Measurements from ENCODE around the gene TBC1D32.
"Not testable (repeated sequence)": the region's sequence is repeated elsewhere in the genome, so short reads cannot be mapped to it uniquely, and the experiment has no call there.

The TBC1D32 gene

DNA sequence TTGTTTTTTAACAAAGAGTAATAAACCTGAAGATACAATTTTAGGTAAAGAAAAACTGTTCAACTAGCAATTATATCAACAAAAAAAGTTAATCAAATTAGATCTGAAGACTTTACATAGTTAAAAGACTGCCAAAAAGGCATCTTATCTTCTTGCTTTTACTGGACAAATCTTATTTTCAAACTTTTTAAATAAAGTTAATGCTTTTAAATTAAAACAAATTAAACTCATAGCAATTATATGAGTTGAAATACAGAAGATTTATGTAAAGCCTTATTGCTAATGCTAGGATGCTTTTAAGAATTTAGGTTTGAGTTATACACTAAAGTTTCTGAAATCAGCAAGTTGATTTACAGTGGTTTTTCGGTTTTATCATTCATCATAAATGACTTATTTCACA, 227.3 kb downstream of the TBC1D32 start:
- DNase-seq, result no peak

- no peak for DNase-seq
Observed at GRCh38 chr6:121105461-121105860, 228.8 kb downstream of the TBC1D32 start.

- DNase-seq, result no peak
Observed at GRCh38 chr6:121093928-121094327, 240.4 kb downstream of the TBC1D32 start.

DNA sequence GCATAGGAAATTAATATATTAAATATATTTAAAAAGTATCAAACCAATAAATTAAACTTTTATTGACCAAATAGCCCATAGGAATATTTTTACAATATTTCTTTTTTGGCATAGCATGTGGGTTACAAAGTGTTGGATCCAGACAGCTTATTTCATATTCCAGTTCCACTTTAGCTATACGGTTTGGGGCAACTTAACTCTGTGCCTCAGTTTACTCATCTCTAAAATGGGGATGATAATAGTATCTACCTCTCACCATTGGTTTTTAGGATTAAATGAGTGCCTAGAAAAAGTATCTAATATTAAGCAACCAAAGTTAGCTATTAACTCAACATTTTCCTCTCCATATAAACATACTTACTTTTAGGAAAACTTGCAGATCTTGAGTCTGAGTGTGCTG, 243.8 kb downstream of the TBC1D32 start:
- no peak for DNase-seq

GRCh38 chr6:121086876-121087275, 247.4 kb downstream of the TBC1D32 start:
- no peak for DNase-seq

GRCh38 chr6:121076119-121076518, 258.2 kb downstream of the TBC1D32 start:
- no peak for DNase-seq

- DNase-seq, result not testable (repeated sequence)
Observed at GRCh38 chr6:121068749-121069148, 265.5 kb downstream of the TBC1D32 start.

DNA sequence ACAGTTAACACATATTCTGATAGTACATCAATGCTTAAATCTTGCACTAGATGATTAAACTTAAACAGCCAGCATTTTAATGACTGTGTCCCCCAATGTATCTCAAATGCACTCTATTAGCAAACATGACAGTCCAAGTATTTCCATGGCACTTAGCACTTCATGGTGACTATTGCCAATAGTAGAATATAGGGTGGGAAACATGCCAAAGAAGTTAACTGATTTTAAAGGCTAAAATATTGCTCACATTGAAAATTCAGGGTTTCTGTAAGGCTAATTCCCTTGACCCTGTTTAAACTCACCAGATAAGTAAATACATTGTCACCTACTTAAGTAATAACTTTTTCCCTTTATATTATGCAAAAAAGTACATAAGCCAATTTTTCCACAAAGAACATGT, 266.9 kb downstream of the TBC1D32 start:
- no peak for DNase-seq

GRCh38 chr6:121064345-121064744, 269.9 kb downstream of the TBC1D32 start:
- no peak for DNase-seq

GRCh38 chr6:121055572-121056163, 278.6 kb downstream of the TBC1D32 start:
- no peak for DNase-seq

DNA sequence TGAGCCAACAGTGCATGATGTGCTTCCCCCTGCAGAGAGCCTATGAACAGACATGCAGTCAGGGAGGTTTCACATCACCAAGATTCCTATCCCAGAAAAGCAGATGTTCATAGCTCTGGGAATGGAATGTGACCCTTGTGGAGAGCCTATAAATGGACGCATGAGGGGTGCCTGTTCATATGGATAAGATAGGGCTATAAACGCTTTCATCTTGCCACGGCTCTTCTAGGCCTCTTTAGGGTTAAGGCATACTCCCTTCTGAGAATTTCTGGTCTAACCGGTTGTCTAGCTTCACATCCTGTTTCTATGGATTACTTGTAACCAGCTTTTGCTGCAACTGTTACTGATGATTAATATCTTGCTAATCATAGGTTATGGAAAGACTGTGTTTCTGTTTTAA, 285.7 kb downstream of the TBC1D32 start:
- DNase-seq, result not testable (repeated sequence)

DNA sequence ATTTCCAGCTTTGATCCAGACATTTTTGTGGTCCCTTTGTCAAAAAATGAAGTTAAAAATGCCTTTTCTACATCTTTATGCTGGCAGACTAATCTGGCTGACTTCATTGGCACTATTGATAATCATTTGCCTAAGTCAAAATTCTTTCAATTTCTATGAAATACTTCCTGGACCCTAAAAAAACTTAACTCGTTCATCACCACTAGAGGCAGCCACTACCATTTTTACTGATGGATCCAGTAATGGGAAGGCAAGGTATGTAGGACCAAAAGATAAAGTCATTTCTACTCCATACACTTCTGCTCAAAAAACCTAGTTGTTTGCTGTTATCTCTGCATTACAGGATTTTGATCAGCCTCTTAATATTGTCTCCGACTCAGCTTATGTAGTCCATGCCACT, 289.4 kb downstream of the TBC1D32 start:
- not testable (repeated sequence) for DNase-seq

DNA sequence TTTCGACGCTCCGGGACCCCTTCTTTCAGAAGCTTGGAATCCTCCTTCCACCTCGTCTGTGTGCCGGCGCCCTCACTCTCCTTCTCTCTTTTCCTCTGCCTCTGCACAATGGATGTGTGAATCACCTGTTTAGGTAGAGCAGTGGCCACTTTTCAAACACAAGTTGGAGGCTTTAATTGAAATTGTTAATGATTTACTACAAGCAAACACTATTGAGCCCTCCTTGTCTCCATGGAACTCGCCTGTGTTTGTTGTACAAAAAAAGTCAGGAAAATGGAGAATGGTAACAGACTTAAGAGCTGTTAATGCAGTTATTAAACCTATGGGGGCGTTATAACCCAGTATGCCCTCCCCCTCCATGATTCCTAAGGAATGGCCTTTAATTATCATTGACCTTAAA, 290.6 kb downstream of the TBC1D32 start:
- DNase-seq, result not testable (repeated sequence)

DNA sequence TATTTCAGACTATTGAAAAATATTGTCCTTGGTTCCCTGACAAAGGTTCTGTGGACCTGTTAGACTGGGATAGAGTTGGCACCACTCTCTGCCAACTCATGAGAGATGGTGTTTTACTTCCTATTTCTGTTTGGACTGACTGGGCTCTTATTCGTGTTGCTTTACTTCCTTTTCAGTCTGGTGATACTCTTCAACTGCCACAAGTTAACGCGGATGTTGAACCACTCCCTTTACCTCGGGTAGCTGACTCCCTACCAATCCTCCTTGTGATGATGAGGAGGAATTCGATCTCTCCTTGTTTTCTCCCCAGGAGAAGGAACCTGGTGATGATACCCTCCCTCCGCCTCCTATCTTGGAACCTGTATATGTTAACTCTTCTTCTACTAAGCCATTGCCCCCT, 291.1 kb downstream of the TBC1D32 start:
- not testable (repeated sequence) for DNase-seq

DNA sequence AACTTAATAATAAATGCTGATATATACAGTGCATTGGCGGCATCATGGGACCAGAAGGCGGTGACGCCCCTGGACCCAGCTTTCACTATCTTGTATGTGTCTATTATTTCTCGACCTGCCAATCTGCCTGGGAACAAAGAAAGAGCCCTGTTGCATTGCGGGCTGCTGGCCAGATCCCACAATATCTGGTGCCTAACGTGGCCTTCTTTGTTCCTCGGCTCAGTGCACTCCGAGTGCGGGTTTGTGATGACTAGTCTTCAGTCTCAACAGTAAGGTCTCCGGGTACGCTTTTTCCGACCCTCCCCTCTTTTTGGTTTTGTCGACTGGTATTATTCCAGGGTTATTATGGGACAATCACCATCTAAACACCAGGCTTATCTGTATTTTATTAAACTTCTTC, 291.5 kb downstream of the TBC1D32 start:
- DNase-seq, result no peak

DNA sequence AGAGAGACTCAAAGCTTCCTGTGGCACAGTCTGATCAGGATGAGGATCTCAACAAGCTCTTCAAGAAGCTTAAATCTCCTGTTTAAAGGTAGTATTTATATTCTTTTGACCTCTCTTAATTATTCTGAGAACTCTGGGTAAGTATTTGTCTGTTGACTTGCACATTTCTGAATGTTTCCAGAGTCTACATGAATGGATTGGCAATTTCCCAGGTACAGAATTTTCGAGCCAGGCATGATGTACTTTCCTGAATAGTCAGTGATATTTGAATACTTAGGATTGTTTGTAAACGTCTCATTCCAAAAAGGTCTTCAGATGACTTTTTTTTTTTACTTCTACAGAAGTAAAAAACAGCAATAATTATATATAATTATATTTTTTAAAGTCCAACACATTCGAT, 293.4 kb downstream of the TBC1D32 start:
- DNase-seq, result no peak

DNA sequence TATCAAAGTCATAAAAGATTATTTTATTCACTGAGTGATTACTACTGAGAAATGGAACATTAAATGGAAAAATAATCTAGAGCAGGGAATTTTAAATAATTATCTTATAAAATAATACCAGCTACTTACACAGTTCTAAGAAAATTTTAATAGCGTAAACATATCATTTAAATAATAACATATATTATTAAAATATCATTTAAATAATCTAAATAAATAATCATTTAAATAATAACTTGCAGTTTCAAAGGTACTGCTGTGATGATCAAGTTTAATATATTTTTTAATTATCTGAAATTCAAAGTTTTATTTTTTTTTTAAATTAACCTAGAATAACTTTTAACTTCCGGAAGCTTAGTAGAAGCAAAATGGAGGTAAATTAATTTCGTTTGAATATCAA, 301.2 kb downstream of the TBC1D32 start:
- DNase-seq, result no peak

- no peak for DNase-seq
Observed at GRCh38 chr6:121032268-121033006, 301.8 kb downstream of the TBC1D32 start.
